GM18505 (cell line): Measurements from ENCODE around the gene ADAP2.
"Not testable (repeated sequence)": the region's sequence is repeated elsewhere in the genome, so short reads cannot be mapped to it uniquely, and the experiment has no call there.

Source experiments
- ATAC-seq: cut with Tn5 transposase; IDR thresholded peaks from one replicate; pipeline ENCODE4 v1.9.1; 2021; ENCODE audit not compliant: unreplicated experiment
- POLR2A ChIP-seq: IDR thresholded peaks from 4 replicates; pipeline ENCODE4 v1.6.1; 2011; ENCODE audit warnings: borderline replicate concordance; ENCODE audit not compliant: insufficient read depth, insufficient read length; ENCODE audit errors: extremely low read depth

ADAP2 gene, protein sequence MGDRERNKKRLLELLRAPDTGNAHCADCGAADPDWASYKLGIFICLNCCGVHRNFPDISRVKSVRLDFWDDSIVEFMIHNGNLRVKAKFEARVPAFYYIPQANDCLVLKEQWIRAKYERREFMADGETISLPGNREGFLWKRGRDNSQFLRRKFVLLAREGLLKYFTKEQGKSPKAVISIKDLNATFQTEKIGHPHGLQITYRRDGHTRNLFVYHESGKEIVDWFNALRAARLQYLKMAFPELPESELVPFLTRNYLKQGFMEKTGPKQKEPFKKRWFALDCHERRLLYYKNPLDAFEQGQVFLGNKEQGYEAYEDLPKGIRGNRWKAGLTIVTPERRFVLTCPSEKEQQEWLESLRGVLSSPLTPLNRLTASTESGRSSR

DNA sequence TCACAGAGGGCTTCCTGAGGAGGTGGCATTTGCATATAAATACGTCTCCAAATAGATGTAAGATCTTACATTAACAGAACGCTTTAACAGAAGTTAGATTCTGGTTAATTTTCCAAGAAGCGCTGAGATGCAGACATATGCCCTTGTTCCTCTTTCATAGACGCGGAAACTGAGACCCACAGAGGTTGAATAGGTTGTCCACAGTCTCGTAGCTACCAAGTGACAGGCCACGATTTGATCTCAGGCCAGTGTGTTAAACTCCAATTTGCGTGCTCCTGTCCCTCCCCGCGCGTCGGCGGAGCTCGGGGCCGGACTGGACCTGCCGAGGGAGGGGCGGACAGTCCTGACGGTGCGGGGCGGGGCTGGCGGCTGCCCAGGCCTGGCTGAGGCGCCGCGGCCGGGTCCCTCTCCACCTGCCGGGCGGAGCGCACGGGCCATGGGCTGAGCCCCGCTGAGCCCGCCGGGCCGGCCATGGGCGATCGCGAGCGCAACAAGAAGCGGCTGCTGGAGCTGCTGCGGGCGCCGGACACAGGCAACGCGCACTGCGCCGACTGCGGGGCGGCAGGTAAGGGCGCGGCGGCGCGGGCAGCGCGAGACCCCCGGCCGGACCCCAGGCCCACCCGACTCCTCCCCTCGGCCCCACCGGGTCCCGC is at the start of gene ADAP2:
TSS of gene ADAP2 (plus strand) at position 402 of the 653 bp plus-strand sequence. CDS start at position 472, 70 bp downstream.
- TF ChIP-seq POLR2A, result no peak

DNA sequence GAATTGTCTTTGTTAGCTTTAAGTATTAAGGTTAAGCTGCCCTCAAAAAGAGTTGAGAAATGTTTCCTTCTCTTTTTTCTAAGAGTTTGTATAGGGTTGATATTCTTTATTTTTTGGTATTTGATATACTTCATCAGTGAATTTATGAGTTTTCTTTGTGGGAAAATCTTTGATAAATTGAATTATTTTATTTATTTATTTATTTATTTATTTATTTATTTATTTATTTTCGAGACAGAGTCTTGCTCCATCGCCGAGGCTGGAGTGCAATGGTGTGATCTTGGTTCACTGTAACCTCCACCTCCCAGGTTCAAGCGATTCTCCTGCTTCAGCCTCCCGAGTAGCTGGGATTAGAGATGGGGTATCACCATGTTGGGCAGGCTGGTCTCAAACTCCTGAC is 35.6 kb upstream of the ADAP2 start:
- no peak for ATAC-seq
- TF ChIP-seq POLR2A, result no peak

More for the DNA sequence above, at the start of gene ADAP2:
- no peak for ATAC-seq

DNA sequence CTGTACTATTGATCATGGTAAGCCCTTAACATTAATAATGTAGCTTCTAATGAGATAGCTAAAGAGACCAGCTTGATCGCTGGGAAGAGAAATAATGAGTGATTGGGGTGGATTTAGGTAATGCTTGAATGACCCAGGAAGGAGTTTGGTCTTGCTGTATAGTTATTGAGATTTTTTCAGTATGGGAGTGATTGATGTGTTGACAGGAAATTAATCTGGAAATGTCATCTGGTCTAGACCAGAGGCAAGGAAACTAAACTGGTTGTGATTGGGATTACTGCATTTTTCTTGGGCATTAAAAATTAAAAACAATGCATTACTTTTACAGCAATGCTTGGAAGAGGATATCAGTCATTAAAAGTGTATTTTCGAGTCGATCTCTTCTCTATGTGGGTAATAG is 27.5 kb upstream of the ADAP2 start:
- no peak for ATAC-seq
- TF ChIP-seq POLR2A, result no peak

DNA sequence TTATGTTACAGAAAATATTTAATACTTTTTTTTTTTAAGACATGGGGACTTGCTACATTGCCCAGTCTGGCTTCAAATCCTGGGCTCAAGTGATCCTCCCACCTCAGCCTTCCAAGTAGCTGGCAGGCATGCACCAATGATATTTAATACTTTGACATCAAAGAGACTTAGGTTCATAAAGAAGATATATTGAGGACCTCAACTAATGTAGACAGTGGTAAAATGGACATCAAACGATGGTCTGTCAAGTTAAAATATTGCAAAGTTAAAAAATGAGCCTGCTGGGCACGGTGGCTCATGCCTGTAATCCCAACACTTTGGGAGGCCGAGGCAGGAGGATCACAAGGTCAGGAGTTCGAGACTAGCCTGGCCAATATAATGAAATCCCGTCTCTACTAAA is 24.4 kb upstream of the ADAP2 start:
- TF ChIP-seq POLR2A, result no peak
- no peak for ATAC-seq

DNA sequence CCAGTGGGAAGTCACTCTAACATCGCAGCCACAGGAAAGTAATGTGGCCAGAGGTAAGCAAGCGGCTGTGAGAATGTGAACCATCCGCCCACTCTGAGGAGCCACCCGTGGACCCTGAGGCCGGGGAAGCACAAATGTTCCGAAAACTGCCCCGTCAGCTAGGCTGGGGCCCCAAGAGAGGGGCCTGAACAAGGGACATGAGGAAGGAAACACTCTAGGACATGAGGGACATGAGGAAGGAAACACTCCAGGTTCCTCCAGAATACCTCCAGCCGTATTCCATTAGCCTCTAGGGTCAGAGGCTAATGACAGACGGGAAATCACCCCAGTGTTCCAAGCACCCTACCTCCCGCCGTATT is 16.0 kb upstream of the ADAP2 start:
- no peak for TF ChIP-seq POLR2A
- ATAC-seq, result peak; percentile 34

DNA sequence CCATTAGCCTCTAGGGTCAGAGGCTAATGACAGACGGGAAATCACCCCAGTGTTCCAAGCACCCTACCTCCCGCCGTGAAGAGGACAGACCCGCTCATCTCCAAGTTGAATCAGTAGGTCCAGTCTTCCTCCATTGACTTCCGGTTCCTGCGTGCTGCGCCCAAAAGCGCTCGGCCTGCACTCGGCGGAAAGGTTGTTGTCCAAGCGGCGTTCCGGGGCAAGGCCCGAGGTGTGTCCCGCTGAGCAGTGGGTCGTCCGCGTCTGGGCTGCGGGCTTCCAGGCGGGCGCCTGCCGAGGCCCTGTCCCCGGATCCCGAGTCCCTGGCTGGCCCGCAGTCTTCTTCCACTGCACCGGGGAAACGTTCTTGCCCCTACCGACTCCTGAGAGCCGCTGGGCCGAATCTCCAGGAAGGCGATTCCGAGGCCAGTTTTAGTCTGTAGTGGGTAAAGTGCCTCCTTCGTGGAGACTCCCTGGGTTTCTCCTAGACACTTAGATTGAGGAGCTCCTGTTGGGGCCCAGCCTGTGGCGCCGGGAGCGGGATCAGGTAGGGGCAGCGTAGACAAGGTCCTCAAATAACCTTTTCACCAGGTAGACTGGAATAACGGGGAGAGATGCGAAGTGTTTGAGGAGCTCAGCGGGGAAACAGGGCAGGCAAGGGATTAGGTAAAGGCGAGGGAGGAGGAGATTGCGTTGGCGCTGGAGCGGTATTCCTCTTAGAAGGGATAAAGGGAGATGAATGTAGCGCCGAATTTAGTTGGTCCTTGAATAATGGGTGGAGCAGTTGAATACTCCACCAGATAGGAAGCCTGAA is 15.4 kb upstream of the ADAP2 start, which contains the start of gene TEFM:
TSS of gene TEFM (minus strand) at position 138 of the 811 bp plus-strand sequence. CDS start at position 98, 40 bp downstream.
- ATAC-seq, result peak; percentile 81
- TF ChIP-seq POLR2A, result peak; percentile 93

DNA sequence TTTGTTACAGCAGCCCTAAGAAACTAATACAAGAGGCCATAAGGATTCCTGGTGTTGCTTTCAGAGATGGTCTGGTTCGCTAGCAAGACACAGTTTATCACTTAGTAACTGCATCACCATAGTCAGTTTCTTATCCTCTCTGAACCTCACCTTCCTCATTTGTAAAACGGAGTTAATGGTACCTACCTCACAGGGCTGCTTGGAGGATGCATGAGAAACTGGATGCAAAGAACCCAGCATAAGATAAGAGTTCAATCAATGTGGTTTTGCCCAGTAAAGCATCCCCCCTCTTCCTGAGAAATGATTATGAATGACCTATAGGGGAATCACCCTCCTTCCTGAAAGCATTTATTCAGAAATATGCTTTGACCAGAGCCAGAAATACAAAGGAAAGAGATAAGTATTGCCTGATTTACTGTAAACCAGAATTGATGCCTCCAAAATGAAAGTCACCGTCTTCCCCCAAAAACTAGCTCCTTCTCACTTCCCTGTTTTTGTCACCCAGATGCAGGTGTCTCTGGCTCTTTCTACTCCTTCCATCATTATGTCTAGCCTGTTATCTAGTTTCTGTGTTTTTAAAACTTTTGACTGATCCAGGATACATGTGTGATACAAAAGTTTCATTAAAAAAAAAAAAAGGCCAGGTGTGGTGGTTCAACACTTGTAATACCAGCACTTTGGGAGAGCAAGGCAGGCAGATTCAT is 12.9 kb upstream of the ADAP2 start:
- TF ChIP-seq POLR2A, result no peak
- no peak for ATAC-seq

DNA sequence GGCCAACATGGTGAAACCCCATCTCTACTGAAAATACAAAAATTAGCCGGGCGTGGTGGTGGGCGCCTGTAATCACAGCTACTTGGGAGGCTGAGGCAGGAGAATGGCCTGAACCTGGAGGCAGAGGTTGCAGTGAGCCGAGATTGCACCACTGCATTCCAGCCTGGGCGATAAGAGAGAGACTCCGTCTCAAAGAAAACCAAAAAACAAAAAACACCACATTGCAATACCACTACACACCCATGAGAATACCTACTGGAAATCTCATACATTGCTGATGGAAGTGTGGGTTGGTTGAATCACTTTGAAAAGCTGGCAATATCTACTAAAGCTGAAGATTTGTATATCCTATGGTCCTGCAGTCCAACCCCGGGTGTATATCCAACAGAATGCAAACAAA is 11.6 kb upstream of the ADAP2 start:
- not testable (repeated sequence) for ATAC-seq

DNA sequence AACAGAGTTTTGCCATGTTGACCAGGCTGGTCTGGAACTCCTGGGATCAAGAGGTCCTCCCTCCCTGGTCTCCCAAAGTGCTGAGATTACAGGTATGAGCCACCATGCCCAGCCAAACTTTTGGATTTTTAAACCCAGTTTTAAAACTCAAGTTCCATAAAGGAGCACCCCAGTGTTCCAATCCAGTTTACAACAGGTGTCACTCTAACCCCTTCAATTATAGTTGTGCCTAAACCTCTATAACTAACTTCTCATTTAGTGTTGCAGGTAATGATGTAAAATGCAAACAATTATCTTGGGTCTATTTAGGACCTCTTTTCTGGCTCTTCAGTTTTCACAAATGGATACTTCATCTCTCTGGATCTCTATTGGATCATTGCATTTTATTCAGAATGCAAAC is 7.8 kb upstream of the ADAP2 start:
- ATAC-seq, result no peak
- no peak for TF ChIP-seq POLR2A

DNA sequence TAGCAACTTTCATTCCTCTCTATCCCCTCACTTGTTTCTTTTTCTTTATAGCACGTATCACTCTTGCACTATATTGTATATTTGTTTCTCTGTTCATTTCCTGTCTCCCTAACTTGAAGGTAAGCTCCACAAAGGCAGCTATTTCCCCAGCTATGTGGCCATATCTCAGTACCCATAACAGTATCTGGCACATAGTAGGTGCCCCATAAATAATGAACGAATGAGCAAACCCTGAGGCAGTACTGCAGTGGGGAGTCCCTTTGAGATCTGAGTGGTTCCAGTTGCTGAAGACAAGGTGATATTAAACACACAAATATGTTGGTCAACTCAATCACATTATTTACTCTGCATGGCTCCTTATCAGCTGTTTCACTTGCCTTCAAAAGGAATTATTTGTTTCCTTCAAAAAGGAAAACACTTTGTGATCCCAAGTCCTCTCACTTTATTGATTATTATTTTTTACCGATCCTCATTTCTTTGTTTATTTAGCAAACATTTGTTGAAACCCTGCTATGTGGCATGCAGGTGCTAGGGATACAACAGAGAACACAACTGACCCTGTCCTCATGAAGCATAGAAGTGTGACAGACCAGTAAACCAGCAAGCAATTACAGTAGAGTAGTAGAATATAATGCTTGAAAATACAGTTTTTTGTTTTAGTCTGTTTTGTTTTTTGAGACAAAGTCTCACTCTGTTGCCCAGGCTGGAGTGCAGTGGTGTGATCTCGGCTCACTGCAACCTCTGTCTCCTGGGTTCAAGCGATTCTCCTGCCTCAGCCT is 5.7 kb upstream of the ADAP2 start:
- TF ChIP-seq POLR2A, result no peak
- no peak for ATAC-seq

DNA sequence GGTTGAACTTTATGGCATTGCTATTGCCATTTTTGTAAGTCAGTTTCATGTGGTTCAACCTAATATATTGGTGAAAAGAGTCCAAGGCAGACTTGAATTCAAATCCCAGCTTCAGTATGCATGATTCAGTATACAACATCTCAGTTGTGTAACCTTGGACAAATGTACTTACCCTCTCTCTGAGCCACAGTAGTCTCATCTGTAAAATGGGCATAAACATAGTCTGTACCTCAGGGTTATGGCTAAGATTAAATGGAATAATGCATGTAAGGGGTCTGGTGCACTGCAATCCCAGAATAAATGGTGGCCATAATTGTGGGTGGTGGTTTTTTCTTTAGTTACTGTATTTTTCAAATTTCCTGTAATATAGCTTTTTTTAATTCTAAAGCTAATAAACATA is 4.7 kb upstream of the ADAP2 start:
- TF ChIP-seq POLR2A, result no peak
- ATAC-seq, result no peak

DNA sequence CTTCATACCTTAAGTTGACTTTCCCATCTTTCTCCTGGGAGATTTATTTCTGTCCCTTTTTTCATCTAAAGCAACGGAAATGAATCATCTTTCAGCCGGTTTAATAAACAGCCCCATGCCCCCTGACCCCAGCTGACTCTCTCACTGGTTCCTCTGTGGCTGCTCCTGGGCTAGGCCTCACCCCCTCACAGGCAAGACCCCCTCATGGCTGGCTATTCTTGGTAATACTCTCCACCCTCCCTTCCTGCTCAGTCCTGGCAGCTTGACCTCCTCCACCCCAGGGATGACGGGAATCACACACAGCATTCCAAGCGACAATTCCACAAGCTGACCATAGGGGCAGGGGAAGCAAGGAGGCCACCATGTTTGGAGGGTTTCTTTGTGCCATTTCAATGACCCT is 1.5 kb upstream of the ADAP2 start:
- no peak for TF ChIP-seq POLR2A
- ATAC-seq, result no peak
